Measurements from ENCODE around the gene RBM26. TPM values are rescaled to one million over a fixed set of nuclear protein-coding genes. Genes with fewer than 3 reads are reported as not detected.

RBM26 gene
- total and polyA plus RNA-seq, 2 of the 4 experiments (the other 2 are of a cell fraction) = 17.6 to 18.1 TPM

DNA sequence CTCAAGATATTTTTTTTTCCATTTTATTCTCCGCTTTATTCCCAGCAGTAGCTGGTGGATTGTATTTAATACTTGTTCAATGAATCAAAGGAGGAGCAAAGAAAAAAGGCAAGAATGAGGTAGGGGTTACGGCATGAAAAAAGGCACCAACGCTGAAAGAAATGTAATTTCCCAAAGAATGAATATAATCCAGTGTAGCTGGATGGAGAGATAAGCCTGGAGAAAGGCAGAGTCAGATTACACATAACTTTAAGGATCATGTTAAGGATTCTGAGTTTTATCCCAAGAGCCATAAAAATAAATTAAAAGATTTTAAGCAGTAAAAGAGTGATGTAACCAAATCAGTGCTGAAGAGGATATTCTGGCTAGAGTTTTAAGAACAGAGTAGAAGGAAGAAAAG, 67.7 kb downstream of the RBM26 start:
- Histone ChIP-seq H3K27me3 (ENCODE audit: control insufficient read depth, insufficient read depth, low read length) (no peaks in the 10 kb centered on the region), H3K79me1 (ENCODE audit: low read depth in 1 of 2, low read length in 2 of 2) (peaks cover 0 to 3% of the 10 kb centered on the region in 2 experiments; a peak in 1 of 4 replicates), H2AK9ac (replicated peaks; ENCODE audit: low read depth, low read length, poor library complexity) (no peak overlapping the region), H2BK15ac (ENCODE audit: low read depth, low read length) (no peak overlapping the region), H3K9me1 (ENCODE audit: insufficient read depth, low read length) (no peaks in the 10 kb centered on the region), H3K14ac (replicated peaks; ENCODE audit: low read depth, low read length) (no peak overlapping the region), H3K9me3 (ENCODE audit: control insufficient read depth, insufficient read depth, low read length) (no peaks in the 10 kb centered on the region), H3K9ac (ENCODE audit: low read depth, low read length) (no peak overlapping the region), H3K18ac (ENCODE audit: low read depth, low read length) (no peak overlapping the region), H2AFZ (replicated peaks; ENCODE audit: low read length, poor library complexity) (no peak overlapping the region), H4K8ac (ENCODE audit: low read depth in 2 of 2, low read length in 2 of 2) (no peak overlapping the region), H2AK5ac (ENCODE audit: low read depth, low read length) (no peak overlapping the region), H4K20me1 (ENCODE audit: insufficient read depth, low read length) (no peaks in the 10 kb centered on the region), H4K5ac (ENCODE audit: low read depth, low read length) (no peak overlapping the region), H2BK20ac (ENCODE audit: low read depth, low read length) (no peak overlapping the region), H3K4me2 (ENCODE audit: low read depth, low read length) (no peak overlapping the region), H3K4me1 (ENCODE audit: control insufficient read depth, insufficient read depth, low read length) (no peaks in the 10 kb centered on the region), H3K36me3 (ENCODE audit: control insufficient read depth, insufficient read depth, low read length) (peaks cover 19% of the 10 kb centered on the region), H3K27ac (ENCODE audit: insufficient read depth, low read length) (no peak overlapping the region), H3K56ac (ENCODE audit: extremely low read depth, insufficient read depth, low read length) (no peak overlapping the region), H3K4ac (ENCODE audit: low read depth, low read length) (no peak overlapping the region), H2BK5ac (ENCODE audit: low read depth, low read length, poor library complexity, severe bottlenecking) (no peak overlapping the region), H3K4me3 (ENCODE audit: insufficient read depth, low read depth, low read length) (no peak overlapping the region), H3K23ac (ENCODE audit: low read depth, low read length) (no peak overlapping the region), H4K91ac (ENCODE audit: insufficient read depth, low read depth, low read length) (no peak overlapping the region), H2BK120ac (ENCODE audit: low read depth, low read length) (no peak overlapping the region)
- CTCF ChIA-PET = no interaction called here
- intact Hi-C loops (cut with micrococcal nuclease) = loop anchor here (10.0 kb wide), 1 partner anchor 1204 kb away; no protein-coding TSS in a partner anchor
- DNase-seq (peak; percentile 2), ATAC-seq (ENCODE audit: low read depth) (no peak; the same call in 1 of the 2 replicates)
- dilution Hi-C loops (cut with HindIII; ENCODE audit: low sequenced_read_pairs, unreplicated experiment) = no loop called here
- in situ Hi-C loops (cut with MboI; ENCODE audit: low sequenced_read_pairs) = no loop called here
- no TSS peak for BruUV-seq (replicated peaks)
- POLR2A ChIA-PET (ENCODE audit: unreplicated experiment) = no interaction called here
- no CpG with 5 or more reads among the region's 3 CpGs for WGBS, 2 experiments (ENCODE audit: extremely low coverage in 2 of 2, insufficient read length in 1 of 2)
- TF ChIP-seq NFE2L2 (IDR thresholded peaks at IDR 0.05; ENCODE audit: low read depth, low read length) = no peak
- no peak for TF ChIP-seq MAFK (IDR thresholded peaks at IDR 0.05; ENCODE audit: low read depth, low read length)
- TF ChIP-seq, protein P1, sequence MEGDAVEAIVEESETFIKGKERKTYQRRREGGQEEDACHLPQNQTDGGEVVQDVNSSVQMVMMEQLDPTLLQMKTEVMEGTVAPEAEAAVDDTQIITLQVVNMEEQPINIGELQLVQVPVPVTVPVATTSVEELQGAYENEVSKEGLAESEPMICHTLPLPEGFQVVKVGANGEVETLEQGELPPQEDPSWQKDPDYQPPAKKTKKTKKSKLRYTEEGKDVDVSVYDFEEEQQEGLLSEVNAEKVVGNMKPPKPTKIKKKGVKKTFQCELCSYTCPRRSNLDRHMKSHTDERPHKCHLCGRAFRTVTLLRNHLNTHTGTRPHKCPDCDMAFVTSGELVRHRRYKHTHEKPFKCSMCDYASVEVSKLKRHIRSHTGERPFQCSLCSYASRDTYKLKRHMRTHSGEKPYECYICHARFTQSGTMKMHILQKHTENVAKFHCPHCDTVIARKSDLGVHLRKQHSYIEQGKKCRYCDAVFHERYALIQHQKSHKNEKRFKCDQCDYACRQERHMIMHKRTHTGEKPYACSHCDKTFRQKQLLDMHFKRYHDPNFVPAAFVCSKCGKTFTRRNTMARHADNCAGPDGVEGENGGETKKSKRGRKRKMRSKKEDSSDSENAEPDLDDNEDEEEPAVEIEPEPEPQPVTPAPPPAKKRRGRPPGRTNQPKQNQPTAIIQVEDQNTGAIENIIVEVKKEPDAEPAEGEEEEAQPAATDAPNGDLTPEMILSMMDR (conservative IDR thresholded peaks at IDR 0.05; ENCODE audit: low read depth, low read length) = no peak
- no peak for TF ChIP-seq MXI1 (IDR thresholded peaks at IDR 0.05; ENCODE audit: borderline replicate concordance, low read depth, low read length)
- TF ChIP-seq, protein P2, sequence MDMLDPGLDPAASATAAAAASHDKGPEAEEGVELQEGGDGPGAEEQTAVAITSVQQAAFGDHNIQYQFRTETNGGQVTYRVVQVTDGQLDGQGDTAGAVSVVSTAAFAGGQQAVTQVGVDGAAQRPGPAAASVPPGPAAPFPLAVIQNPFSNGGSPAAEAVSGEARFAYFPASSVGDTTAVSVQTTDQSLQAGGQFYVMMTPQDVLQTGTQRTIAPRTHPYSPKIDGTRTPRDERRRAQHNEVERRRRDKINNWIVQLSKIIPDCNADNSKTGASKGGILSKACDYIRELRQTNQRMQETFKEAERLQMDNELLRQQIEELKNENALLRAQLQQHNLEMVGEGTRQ (IDR thresholded peaks at IDR 0.05; ENCODE audit: low read depth, low read length) = no peak
- TF ChIP-seq, protein P3, sequence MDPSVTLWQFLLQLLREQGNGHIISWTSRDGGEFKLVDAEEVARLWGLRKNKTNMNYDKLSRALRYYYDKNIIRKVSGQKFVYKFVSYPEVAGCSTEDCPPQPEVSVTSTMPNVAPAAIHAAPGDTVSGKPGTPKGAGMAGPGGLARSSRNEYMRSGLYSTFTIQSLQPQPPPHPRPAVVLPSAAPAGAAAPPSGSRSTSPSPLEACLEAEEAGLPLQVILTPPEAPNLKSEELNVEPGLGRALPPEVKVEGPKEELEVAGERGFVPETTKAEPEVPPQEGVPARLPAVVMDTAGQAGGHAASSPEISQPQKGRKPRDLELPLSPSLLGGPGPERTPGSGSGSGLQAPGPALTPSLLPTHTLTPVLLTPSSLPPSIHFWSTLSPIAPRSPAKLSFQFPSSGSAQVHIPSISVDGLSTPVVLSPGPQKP (IDR thresholded peaks at IDR 0.05; ENCODE audit: borderline replicate concordance, low read depth, low read length) = no peak
- no peak for TF ChIP-seq POLR2A (IDR thresholded peaks at IDR 0.05; ENCODE audit: low read depth, low read length)
- TF ChIP-seq RFX5 (IDR thresholded peaks at IDR 0.05; ENCODE audit: low read depth, low read length) = no peak

All from IMR-90 (cell line).